Natural killer cell (primary cell): ENCODE measurements around the gene TMEM243. TPM values are rescaled to one million over a fixed set of nuclear protein-coding genes. Genes with fewer than 3 reads are reported as not detected.
A peak's percentile ranks its signal among the peaks of the same experiment; 100 is the strongest.

Experiments used
- ATAC-seq, 3 donors: fragments of 150-1000 bp in 2 of 3; fragments of 200-7000 bp in 1 of 3; cut with Tn5 transposase; 1 replicate in 1 of 3; 2 replicates in 2 of 3; pipeline ENCODE4 v1.10.0; 2021; ENCODE audit warnings: mild to moderate bottlenecking in 2 of 3, moderate library complexity in 2 of 3
- DNase-seq, 2 donors: peaks; one replicate each; pipeline versions ENCODE4 v3.0.0 to v3.0.0-alpha.2; 2013 to 2021; ENCODE audit warnings: mixed read lengths in 1 of 2
- H3K27ac ChIP-seq: one replicate; pipeline ENCODE4 v1.5.1; 2013; ENCODE audit warnings: mild to moderate bottlenecking, low read length
- H3K27me3 ChIP-seq: one replicate; pipeline ENCODE4 v1.6.1; 2013; ENCODE audit warnings: low read length; ENCODE audit not compliant: control insufficient read depth, insufficient read depth
- H3K36me3 ChIP-seq: one replicate; pipeline ENCODE4 v1.6.1; 2013; ENCODE audit warnings: low read length; ENCODE audit not compliant: control insufficient read depth, insufficient read depth
- H3K4me1 ChIP-seq: one replicate; pipeline ENCODE4 v1.6.1; 2013; ENCODE audit warnings: low read length; ENCODE audit not compliant: control insufficient read depth, insufficient read depth
- H3K4me3 ChIP-seq: one replicate; pipeline ENCODE4 v1.5.1; 2013; ENCODE audit warnings: low read length
- H3K9me3 ChIP-seq: one replicate; pipeline ENCODE4 v1.6.1; 2013; ENCODE audit warnings: low read length; ENCODE audit not compliant: control insufficient read depth, insufficient read depth
- H3K27ac Mint-ChIP-seq, 2 donors: one replicate each; pipeline ENCODE4 v1.8.0; 2022; ENCODE audit warnings: mild to moderate bottlenecking in 2 of 2, mixed read lengths in 2 of 2, moderate library complexity in 1 of 2
- H3K27me3 Mint-ChIP-seq, 2 donors: one replicate each; pipeline ENCODE4 v1.8.0; 2022; ENCODE audit warnings: low read depth in 2 of 2, mixed read lengths in 2 of 2
- H3K36me3 Mint-ChIP-seq: one replicate; pipeline ENCODE4 v1.8.0; 2022; ENCODE audit warnings: mixed read lengths
- H3K4me1 Mint-ChIP-seq, 2 donors: one replicate each; pipeline ENCODE4 v1.8.0; 2022; ENCODE audit warnings: mixed read lengths in 2 of 2
- H3K4me3 Mint-ChIP-seq: one replicate; pipeline ENCODE4 v1.8.0; 2022; ENCODE audit warnings: mild to moderate bottlenecking, moderate library complexity, mixed read lengths
- H3K9me3 Mint-ChIP-seq, 2 donors: one replicate each; pipeline ENCODE4 v1.8.0; 2022; ENCODE audit warnings: mixed read lengths in 2 of 2
- CTCF ChIP-seq: fragments of 200-600 bp; IDR thresholded peaks from one replicate; pipeline ENCODE4 v1.8.0; 2022; ENCODE audit warnings: antibody characterized with exemption
- WGBS: methylation state at CpG from one replicate; pipeline ENCODE4 v1.1.7; 2013; ENCODE audit warnings: missing lambda C conversion rate; ENCODE audit not compliant: insufficient coverage; 5-methylcytosine and 5-hydroxymethylcytosine counted together
- intact Hi-C: fragments of 100-400 bp; cut with micrococcal nuclease; formaldehyde crosslinking; loops from one replicate; pipeline ENCODE4 v1.14.2; 2022
- total RNA-seq, 4 donors: library from RNA; stranded (reverse); fragments of 120-200 nt in 1 of 4; gene quantifications; one replicate each; pipeline versions ENCODE4 v1.2.3 to v1.2.4, GENCODE V29; 2013 to 2022

Gene TMEM243
- total RNA-seq, 3 donors from 2014 or later (not counting 1 experiment from before 2014, with no cell fraction given), result 52.5 to 61.8 (median 55.2) TPM

GRCh38 chr7:87223666-87224065 is 4.1 kb upstream of the TMEM243 start:
- Histone ChIP-seq H3K4me1 (peaks cover 10% of the 10 kb centered on the region), H3K4me3 (no peak overlapping the region), H3K9me3 (no peaks in the 10 kb centered on the region), H3K27ac (no peak overlapping the region), H3K27me3 (no peaks in the 10 kb centered on the region), H3K36me3 (no peaks in the 10 kb centered on the region)
- no CpG with 5 or more reads among the region's 1 CpG for WGBS
- ATAC-seq (no peak), DNase-seq (no peak)
- no peak overlapping the region for H3K4me3 Mint-ChIP-seq
- no peaks in the 10 kb centered on the region for H3K9me3 Mint-ChIP-seq
- H3K36me3 Mint-ChIP-seq, result no peaks in the 10 kb centered on the region
- peaks cover 8 to 14% of the 10 kb centered on the region in 2 donors for H3K27me3 Mint-ChIP-seq
- intact Hi-C loops, result no loop called here
- TF ChIP-seq CTCF, result no peak
- H3K4me1 Mint-ChIP-seq, result peaks cover 21 to 22% of the 10 kb centered on the region in 2 donors
- no peak overlapping the region for H3K27ac Mint-ChIP-seq

- Histone ChIP-seq H3K9me3 (no peaks in the 10 kb centered on the region), H3K4me1 (peaks cover 34% of the 10 kb centered on the region), H3K27ac (no peak overlapping the region), H3K27me3 (no peaks in the 10 kb centered on the region), H3K4me3 (peak overlapping the region; percentile 98), H3K36me3 (no peaks in the 10 kb centered on the region)
- peak overlapping the region; percentile 84 for H3K4me3 Mint-ChIP-seq
- H3K27ac Mint-ChIP-seq, result peak overlapping the region; percentile 95 to 98
- H3K36me3 Mint-ChIP-seq, result no peaks in the 10 kb centered on the region
- H3K27me3 Mint-ChIP-seq, result peaks cover 0 to 5% of the 10 kb centered on the region in 2 donors
- WGBS, result 20% methylated on average over 17 of the region's 17 CpGs
- ATAC-seq, result no peak
- intact Hi-C loops, result loop anchor here (1.0 to 2.0 kb wide), 2 partner anchors 16 to 68 kb away; partner anchors contain the start of gene DMTF1
- peaks cover 43% of the 10 kb centered on the region in 2 donors for H3K4me1 Mint-ChIP-seq
- no peak for TF ChIP-seq CTCF
- DNase-seq, result no peak
- no peaks in the 10 kb centered on the region for H3K9me3 Mint-ChIP-seq
Observed at GRCh38 chr7:87220734-87221215, 1.2 kb upstream of the TMEM243 start.

- Mint-ChIP-seq H3K27ac (peak overlapping the region; percentile 95 to 98), H3K36me3 (no peaks in the 10 kb centered on the region), H3K27me3 (no peaks in the 10 kb centered on the region), H3K4me3 (peak overlapping the region; percentile 99), H3K4me1 (peaks cover 43% of the 10 kb centered on the region in 2 donors), H3K9me3 (no peaks in the 10 kb centered on the region)
- no peaks in the 10 kb centered on the region for H3K36me3 ChIP-seq
- H3K9me3 ChIP-seq, result no peaks in the 10 kb centered on the region
- intact Hi-C loops, result loop anchor here (1.0 to 2.0 kb wide), 2 partner anchors 17 to 68 kb away; partner anchors contain the start of gene DMTF1
- peak; percentile 72 to 89 for DNase-seq
- no peaks in the 10 kb centered on the region for H3K27me3 ChIP-seq
- 0% methylated on average over 75 of the region's 75 CpGs for WGBS
- peak; percentile 4 for TF ChIP-seq CTCF
- H3K4me3 ChIP-seq, result peak overlapping the region; percentile 98
- H3K4me1 ChIP-seq, result peaks cover 36% of the 10 kb centered on the region
- ATAC-seq, result peak; percentile 69 to 73 (median 71)
- H3K27ac ChIP-seq, result peak overlapping the region; percentile 94
Observed at GRCh38 chr7:87220026-87220733, 648 bp upstream of the TMEM243 start.
